H9 (cell line): Measurements from ENCODE around the gene DBH. TPM values are rescaled to one million over a fixed set of nuclear protein-coding genes. Genes with fewer than 3 reads are reported as not detected.
A peak's percentile ranks its signal among the peaks of the same experiment; 100 is the strongest.

Experiments used
- DNase-seq: peaks from one replicate; pipeline ENCODE4 v3.0.0-alpha.2; 2017
- H2AFZ ChIP-seq: one replicate; pipeline ENCODE4 v1.6.1; 2013; ENCODE audit warnings: mild to moderate bottlenecking, low read length, control low read depth, moderate library complexity
- H2AK5ac ChIP-seq: 2 replicates; pipeline ENCODE4 v1.6.1; 2013; ENCODE audit warnings: low read length, control low read depth, mixed read lengths; ENCODE audit not compliant: insufficient read length
- H2BK120ac ChIP-seq: one replicate; pipeline ENCODE4 v1.6.1; 2013; ENCODE audit warnings: low read depth, mild to moderate bottlenecking, low read length, control low read depth, inconsistent platforms; ENCODE audit not compliant: poor library complexity, severe bottlenecking
- H2BK12ac ChIP-seq: 2 replicates; pipeline ENCODE4 v1.6.1; 2013; ENCODE audit warnings: low read length, control low read depth, mixed read lengths, low read depth; ENCODE audit not compliant: insufficient read length
- H2BK15ac ChIP-seq: 2 replicates; pipeline ENCODE4 v1.6.1; 2013; ENCODE audit warnings: low read depth, low read length, control low read depth
- H2BK20ac ChIP-seq: one replicate; pipeline ENCODE4 v1.6.1; 2013; ENCODE audit warnings: low read depth, mild to moderate bottlenecking, low read length, control low read depth, inconsistent platforms; ENCODE audit not compliant: poor library complexity, severe bottlenecking
- H2BK5ac ChIP-seq: 2 replicates; pipeline ENCODE4 v1.6.1; 2013; ENCODE audit warnings: low read length, control low read depth, mixed read lengths; ENCODE audit not compliant: insufficient read length
- H3K14ac ChIP-seq: 2 replicates; pipeline ENCODE4 v1.6.1; 2013; ENCODE audit warnings: low read length, control low read depth; ENCODE audit not compliant: insufficient read depth
- H3K18ac ChIP-seq: 2 replicates; pipeline ENCODE4 v1.6.1; 2013; ENCODE audit warnings: low read depth, mild to moderate bottlenecking, mixed read lengths, low read length, control low read depth; ENCODE audit not compliant: insufficient read length
- H3K23ac ChIP-seq: 2 replicates; pipeline ENCODE4 v1.6.1; 2013; ENCODE audit warnings: low read length, control low read depth, mixed read lengths, low read depth; ENCODE audit not compliant: insufficient read length
- H3K23me2 ChIP-seq: 2 replicates; pipeline ENCODE4 v1.6.1; 2013; ENCODE audit warnings: low read depth, mild to moderate bottlenecking, mixed read lengths, low read length, control low read depth; ENCODE audit not compliant: insufficient read length, poor library complexity, severe bottlenecking
- H3K27ac ChIP-seq: 2 replicates; pipeline ENCODE4 v1.5.1; 2013; ENCODE audit warnings: low read length, control low read depth, mixed read lengths, low read depth; ENCODE audit not compliant: insufficient read length
- H3K27me3 ChIP-seq: 2 replicates; pipeline ENCODE4 v1.6.1; 2013; ENCODE audit warnings: low read length, control low read depth, inconsistent platforms; ENCODE audit not compliant: insufficient read depth
- H3K4ac ChIP-seq: 2 replicates; pipeline ENCODE4 v1.6.1; 2013; ENCODE audit warnings: low read depth, mild to moderate bottlenecking, control low read depth, inconsistent platforms, low read length, moderate library complexity
- H3K4me1 ChIP-seq: 2 replicates; pipeline ENCODE4 v1.6.1; 2013; ENCODE audit warnings: low read length, control low read depth, inconsistent platforms; ENCODE audit not compliant: insufficient read depth
- H3K4me2 ChIP-seq: 2 replicates; pipeline ENCODE4 v1.6.1; 2013; ENCODE audit warnings: low read length, control low read depth, mixed read lengths; ENCODE audit not compliant: insufficient read length, insufficient read depth
- H3K56ac ChIP-seq: 2 replicates; pipeline ENCODE4 v1.6.1; 2013; ENCODE audit warnings: low read depth, mild to moderate bottlenecking, mixed read lengths, low read length, control low read depth; ENCODE audit not compliant: insufficient read length
- H3K79me1 ChIP-seq: 2 replicates; pipeline ENCODE4 v1.6.1; 2013; ENCODE audit warnings: low read depth, mild to moderate bottlenecking, moderate library complexity, low read length, control low read depth, inconsistent platforms; ENCODE audit not compliant: insufficient read depth, poor library complexity, severe bottlenecking
- H3K79me2 ChIP-seq: 2 replicates; pipeline ENCODE4 v1.6.1; 2013; ENCODE audit warnings: low read length, control low read depth, inconsistent platforms; ENCODE audit not compliant: insufficient read depth
- H3K9ac ChIP-seq: 2 replicates; pipeline ENCODE4 v1.6.1; 2013; ENCODE audit warnings: low read length, control low read depth, mixed read lengths; ENCODE audit not compliant: insufficient read length; ENCODE audit errors: extremely low read depth
- H3K9me3 ChIP-seq: one replicate; pipeline ENCODE4 v1.6.1; 2013; ENCODE audit warnings: low read depth, low read length, inconsistent platforms; ENCODE audit not compliant: control insufficient read depth
- H3T11ph ChIP-seq: one replicate; pipeline ENCODE4 v1.6.1; 2013; ENCODE audit warnings: mild to moderate bottlenecking, low read length, control low read depth, inconsistent platforms
- H4K20me1 ChIP-seq: one replicate; pipeline ENCODE4 v1.6.1; 2013; ENCODE audit not compliant: control insufficient read depth, insufficient read length, insufficient read depth
- H4K5ac ChIP-seq: 2 replicates; pipeline ENCODE4 v1.6.1; 2013; ENCODE audit warnings: low read depth, mild to moderate bottlenecking, mixed read lengths, low read length, control low read depth; ENCODE audit not compliant: insufficient read length
- H4K8ac ChIP-seq: replicated peaks from 2 replicates; pipeline ENCODE4 v1.6.1; 2013; ENCODE audit warnings: low read length, control low read depth, mixed read lengths, low read depth; ENCODE audit not compliant: insufficient read length
- H4K91ac ChIP-seq: 2 replicates; pipeline ENCODE4 v1.6.1; 2013; ENCODE audit warnings: low read depth, mild to moderate bottlenecking, moderate library complexity, mixed read lengths, low read length, control low read depth; ENCODE audit not compliant: insufficient read length
- H3K27ac Mint-ChIP-seq, 3 experiments: 2 replicates in 2 of 3; 3 replicates in 1 of 3; pipeline ENCODE4 v1.8.0; 2020 to 2021; ENCODE audit warnings: mixed read lengths in 3 of 3, mild to moderate bottlenecking in 1 of 3, moderate library complexity in 1 of 3
- H3K27me3 Mint-ChIP-seq: 2 replicates; pipeline ENCODE4 v1.8.0; 2021; ENCODE audit warnings: low read depth, mild to moderate bottlenecking, moderate library complexity, mixed read lengths
- H3K36me3 Mint-ChIP-seq, 3 experiments: 2 replicates in 2 of 3; 3 replicates in 1 of 3; pipeline ENCODE4 v1.8.0; 2020 to 2021; ENCODE audit warnings: low read depth in 3 of 3, mixed read lengths in 3 of 3; ENCODE audit not compliant: insufficient read depth in 1 of 3
- H3K4me1 Mint-ChIP-seq, 2 experiments: 2 replicates each; pipeline ENCODE4 v1.8.0; 2020; ENCODE audit warnings: mixed read lengths in 2 of 2
- H3K4me3 Mint-ChIP-seq, 2 experiments: 2 replicates in 1 of 2; 3 replicates in 1 of 2; pipeline ENCODE4 v1.8.0; 2020 to 2021; ENCODE audit warnings: mild to moderate bottlenecking in 2 of 2, mixed read lengths in 2 of 2, moderate library complexity in 1 of 2
- H3K9me3 Mint-ChIP-seq, 2 experiments: 2 replicates in 1 of 2; 3 replicates in 1 of 2; pipeline ENCODE4 v1.8.0; 2020; ENCODE audit warnings: mild to moderate bottlenecking in 2 of 2, mixed read lengths in 2 of 2, moderate library complexity in 1 of 2
- CTCF ChIP-seq: fragments of 200-600 bp; sonication (generic); conservative IDR thresholded peaks from 3 replicates; pipeline ENCODE4 v1.8.0; 2021; ENCODE audit warnings: antibody characterized with exemption, mild to moderate bottlenecking
- WGBS: extraction: QIAGEN DNeasy Blood & Tissue Kit; methylation state at CpG from one replicate; pipeline ENCODE4 v1.1.7; 2013; ENCODE audit warnings: missing lambda C conversion rate, low lambda C conversion rate, mixed read lengths; ENCODE audit not compliant: insufficient read length; ENCODE audit errors: extremely low coverage; 5-methylcytosine and 5-hydroxymethylcytosine counted together
- total RNA-seq: library from RNA; stranded (reverse); gene quantifications from 2 replicates; pipeline ENCODE4 v1.2.1, GENCODE V29; 2021

Gene DBH
- total RNA-seq, 1 experiment from 2014 or later = not detected

GRCh38 chr9:133671371-133671770 lies 35.2 kb downstream of the DBH start:
- Mint-ChIP-seq H3K9me3 (peaks cover 2 to 8% of the 10 kb centered on the region in 2 experiments; a peak in 3 of 5 replicates), H3K27me3 (no peaks in the 10 kb centered on the region; the same call in none of the 2 replicates)

More at GRCh38 chr9:133671371-133671770, 35.2 kb downstream of the DBH start:
- Histone ChIP-seq H3K4ac (no peak overlapping the region), H4K20me1 (no peaks in the 10 kb centered on the region), H4K5ac (no peak overlapping the region), H3K4me1 (peaks cover 4% of the 10 kb centered on the region; the same call in 1 of the 2 replicates), H3K9me3 (no peaks in the 10 kb centered on the region), H2BK120ac (no peak overlapping the region), H3K9ac (no peak overlapping the region), H3K23me2 (no peaks in the 10 kb centered on the region), H2AK5ac (no peak overlapping the region), H3K4me2 (no peak overlapping the region), H3K14ac (no peak overlapping the region), H3T11ph (no peak overlapping the region), H3K79me1 (no peaks in the 10 kb centered on the region), H3K79me2 (no peaks in the 10 kb centered on the region), H3K18ac (no peak overlapping the region), H2BK5ac (no peak overlapping the region), H2AFZ (no peak overlapping the region), H2BK20ac (no peak overlapping the region), H3K27ac (no peak overlapping the region), H2BK15ac (no peak overlapping the region), H3K27me3 (no peaks in the 10 kb centered on the region), H3K23ac (no peak overlapping the region), H3K56ac (no peak overlapping the region), H2BK12ac (no peak overlapping the region), H4K8ac (no peak overlapping the region), H4K91ac (no peak overlapping the region)
- H3K4me3 Mint-ChIP-seq = no peak overlapping the region
- H3K36me3 Mint-ChIP-seq = peaks cover 3 to 12% (median 6%) of the 10 kb centered on the region in 3 experiments; a peak in 6 of 7 replicates
- TF ChIP-seq CTCF = no peak
- H3K4me1 Mint-ChIP-seq = peaks cover 19 to 21% of the 10 kb centered on the region in 2 experiments
- DNase-seq = no peak
- peak overlapping the region in 1 of 3 experiments; percentile 53; a peak in 1 of 7 replicates for H3K27ac Mint-ChIP-seq
- WGBS = no CpG with 5 or more reads among the region's 21 CpGs
